Measurements from ENCODE around the gene PRDX1.
"Not testable (repeated sequence)": the region's sequence is repeated elsewhere in the genome, so short reads cannot be mapped to it uniquely, and the experiment has no call there.

Gene PRDX1

DNA sequence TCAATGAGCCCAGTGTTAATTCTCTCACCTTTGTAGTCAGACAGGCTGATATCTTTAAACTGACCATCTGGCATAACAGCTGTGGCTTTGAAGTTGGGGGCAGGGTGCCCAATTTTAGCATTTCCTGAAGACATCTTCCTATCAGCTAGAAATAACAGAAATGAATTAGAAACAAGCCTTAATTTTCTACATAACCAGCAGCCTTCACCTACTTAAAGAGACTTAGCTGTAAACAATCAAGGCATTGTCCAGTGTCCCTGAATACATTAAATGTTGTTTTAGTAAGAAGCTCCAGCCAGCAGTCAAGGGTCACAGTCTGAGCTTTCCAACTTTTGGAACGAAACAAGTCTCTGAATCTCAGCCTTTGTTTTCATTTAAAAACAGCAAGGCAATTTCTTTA lies 2.8 kb downstream of the PRDX1 start:
- no peak for DNase-seq (ENCODE audit: low spot score)
- TF ChIP-seq CTCF (IDR thresholded peaks at IDR 0.05; ENCODE audit: extremely low read depth, missing control alignments), result no peak

DNA sequence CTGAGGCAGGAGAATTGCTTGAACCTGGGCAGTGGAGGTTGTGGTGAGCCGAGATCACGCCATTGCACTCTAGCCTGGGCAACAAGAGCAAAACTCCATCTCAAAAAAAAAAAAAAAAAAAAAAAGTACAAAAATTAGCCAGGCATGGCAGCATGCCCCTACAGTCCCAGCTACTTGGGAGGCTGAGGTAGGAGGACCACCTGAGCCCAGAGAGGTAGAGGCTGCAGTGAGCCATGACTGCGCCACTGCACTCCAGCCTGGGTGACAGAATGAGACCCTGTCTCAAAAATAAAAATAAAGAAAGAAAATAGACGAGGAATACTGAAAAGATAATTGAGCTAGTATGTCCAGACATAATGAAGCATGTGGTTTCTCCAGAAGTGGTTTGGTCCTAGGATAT lies 3.3 kb downstream of the PRDX1 start:
- not testable (repeated sequence) for DNase-seq (ENCODE audit: low spot score)

- no peak for DNase-seq (ENCODE audit: low spot score)
- no peak for TF ChIP-seq CTCF (IDR thresholded peaks at IDR 0.05; ENCODE audit: extremely low read depth, missing control alignments)
Observed at GRCh38 chr1:45516465-45516864, 5.2 kb downstream of the PRDX1 start.

GRCh38 chr1:45516036-45516435 lies 5.6 kb downstream of the PRDX1 start:
- TF ChIP-seq CTCF (IDR thresholded peaks at IDR 0.05; ENCODE audit: extremely low read depth, missing control alignments), result no peak

GRCh38 chr1:45513532-45514260 lies 8.0 kb downstream of the PRDX1 start:
- DNase-seq (ENCODE audit: low spot score), result not testable (repeated sequence)

More at GRCh38 chr1:45516036-45516435, 5.6 kb downstream of the PRDX1 start:
- no peak for DNase-seq (ENCODE audit: low spot score)

- DNase-seq (ENCODE audit: low spot score), result peak; percentile 50
- TF ChIP-seq CTCF (IDR thresholded peaks at IDR 0.05; ENCODE audit: extremely low read depth, missing control alignments), result peak; percentile 72
Observed at GRCh38 chr1:45512641-45513054, 9.0 kb downstream of the PRDX1 start.

- no peak for DNase-seq (ENCODE audit: low spot score)
- no peak for TF ChIP-seq CTCF (IDR thresholded peaks at IDR 0.05; ENCODE audit: extremely low read depth, missing control alignments)
Observed at GRCh38 chr1:45510972-45511527, 10.6 kb downstream of the PRDX1 start.

DNA sequence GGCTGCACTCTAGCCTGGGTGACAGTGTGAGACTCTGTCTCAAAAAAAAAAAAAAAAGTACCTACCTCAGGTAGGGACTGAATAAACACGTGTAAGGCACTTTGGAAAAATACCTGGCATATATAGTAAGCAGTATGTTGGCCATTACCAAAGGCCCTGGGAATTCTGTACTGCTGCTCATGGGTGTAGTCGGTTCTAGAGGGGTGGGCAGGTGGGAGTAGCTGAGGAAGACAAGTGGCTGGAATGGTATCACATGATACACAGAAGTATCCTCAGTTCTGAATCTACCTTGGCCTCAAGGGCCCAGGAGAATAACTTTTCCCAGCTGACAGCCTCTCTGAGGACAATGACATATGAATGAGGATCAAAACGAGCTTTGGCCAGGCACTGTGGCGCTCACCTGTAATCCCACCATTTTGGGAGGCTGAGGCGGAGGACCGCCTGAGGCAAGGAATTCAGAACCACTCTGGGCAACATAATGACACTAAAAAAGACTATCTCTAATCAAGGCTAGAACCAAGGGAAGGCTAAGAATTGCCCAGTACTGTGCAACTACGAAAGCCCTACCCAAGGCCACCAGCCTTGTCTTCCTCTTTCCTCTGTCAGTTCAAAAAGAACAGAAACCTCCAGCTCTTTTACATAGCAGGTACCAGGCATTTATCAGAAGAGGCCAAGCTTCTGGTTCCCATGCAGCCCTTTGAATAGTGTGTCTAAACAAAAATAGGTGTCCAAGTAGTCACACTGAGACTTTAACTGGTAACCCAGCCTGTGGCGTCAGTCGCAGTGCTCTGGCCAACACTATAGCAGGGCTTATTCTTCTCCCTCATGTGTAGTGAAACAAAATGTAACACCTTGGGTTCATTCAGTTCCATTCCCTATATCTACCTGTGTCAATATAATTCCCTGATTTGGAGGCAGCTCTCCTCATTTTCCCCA lies 11.4 kb downstream of the PRDX1 start:
- DNase-seq (ENCODE audit: low spot score), result no peak
- TF ChIP-seq CTCF (IDR thresholded peaks at IDR 0.05; ENCODE audit: extremely low read depth, missing control alignments), result no peak
